HG02642 (cell line): ENCODE results near the gene RHCE.
"Not testable (repeated sequence)": the region's sequence is repeated elsewhere in the genome, so short reads cannot be mapped to it uniquely, and the experiment has no call there.

Experiments
- ATAC-seq: cut with Tn5 transposase; IDR thresholded peaks from one replicate; pipeline ENCODE4 v1.9.1; 2021; ENCODE audit warnings: mild to moderate bottlenecking; ENCODE audit not compliant: unreplicated experiment, poor library complexity

Gene RHCE

DNA sequence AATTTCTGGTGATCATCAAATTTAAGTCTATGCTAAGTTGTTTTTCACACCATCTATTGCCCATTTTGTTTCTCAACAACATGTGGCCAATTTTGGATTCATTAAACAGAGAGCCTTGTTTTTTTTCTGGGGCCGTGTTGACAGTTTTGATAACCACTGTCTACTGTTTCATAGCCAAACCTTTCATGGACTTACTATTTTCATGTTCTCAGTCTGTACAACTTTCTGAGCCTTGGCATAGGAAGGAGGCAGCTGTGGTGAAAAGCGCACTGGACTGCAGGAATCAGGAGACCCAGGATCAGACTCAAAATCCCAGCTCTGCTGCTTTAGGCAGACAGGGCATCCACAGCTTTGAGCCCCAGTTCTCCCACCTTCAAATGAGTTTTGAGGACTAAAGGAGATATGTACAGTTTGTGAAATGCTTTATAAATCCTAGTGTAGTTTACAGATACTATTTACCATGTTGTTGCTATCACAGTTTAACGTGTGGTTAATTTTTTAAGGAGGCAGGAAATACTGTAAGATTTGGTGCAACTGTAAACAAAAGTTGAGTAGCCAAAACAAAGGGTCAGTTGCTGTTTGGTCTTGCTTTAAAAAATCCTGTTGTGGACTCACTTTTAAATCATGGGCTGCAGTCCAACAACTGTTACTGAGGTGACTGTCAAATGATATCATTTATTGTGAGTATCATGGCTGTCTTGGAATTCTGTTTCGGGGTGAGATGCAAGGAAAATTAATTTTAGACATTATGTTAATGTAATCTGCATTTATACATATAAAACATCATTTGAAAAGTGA lies 13.0 kb upstream of the RHCE start:
- no peak for ATAC-seq

DNA sequence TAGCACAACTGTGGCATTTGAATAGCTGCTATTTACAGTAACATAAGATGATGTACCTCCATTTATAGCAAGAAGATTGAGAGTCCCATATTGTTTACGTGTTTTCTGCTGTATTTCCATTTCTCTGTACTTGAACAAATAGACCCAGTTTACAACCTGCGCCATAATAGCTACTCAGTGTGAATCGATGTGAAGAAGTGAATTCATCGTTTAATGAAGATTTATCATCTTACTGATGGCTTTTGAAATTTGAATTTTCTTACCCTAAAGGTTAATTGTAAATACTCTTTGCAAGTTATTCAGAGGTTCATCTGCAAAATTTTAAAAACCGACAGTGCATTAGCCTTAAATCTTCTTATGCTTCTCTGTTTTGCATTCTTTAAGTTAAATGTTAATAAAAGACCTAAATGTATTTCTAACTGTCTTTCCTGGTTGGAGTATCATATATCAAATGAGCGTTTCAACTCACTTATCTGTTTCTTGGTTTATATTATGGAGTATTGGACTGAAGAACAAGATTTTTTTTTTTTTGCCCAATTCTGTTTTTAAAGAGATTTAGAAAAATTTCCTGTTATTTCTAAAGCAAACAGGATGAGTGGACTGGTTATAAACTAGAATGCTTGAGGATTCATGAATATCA lies 12.2 kb upstream of the RHCE start:
- ATAC-seq: no peak

GRCh38 chr1:25431955-25432719 lies 11.5 kb upstream of the RHCE start:
- no peak for ATAC-seq

- peak; percentile 12 for ATAC-seq
These were observed 10.6 kb upstream of the RHCE start for GRCh38 chr1:25430967-25431881.

DNA sequence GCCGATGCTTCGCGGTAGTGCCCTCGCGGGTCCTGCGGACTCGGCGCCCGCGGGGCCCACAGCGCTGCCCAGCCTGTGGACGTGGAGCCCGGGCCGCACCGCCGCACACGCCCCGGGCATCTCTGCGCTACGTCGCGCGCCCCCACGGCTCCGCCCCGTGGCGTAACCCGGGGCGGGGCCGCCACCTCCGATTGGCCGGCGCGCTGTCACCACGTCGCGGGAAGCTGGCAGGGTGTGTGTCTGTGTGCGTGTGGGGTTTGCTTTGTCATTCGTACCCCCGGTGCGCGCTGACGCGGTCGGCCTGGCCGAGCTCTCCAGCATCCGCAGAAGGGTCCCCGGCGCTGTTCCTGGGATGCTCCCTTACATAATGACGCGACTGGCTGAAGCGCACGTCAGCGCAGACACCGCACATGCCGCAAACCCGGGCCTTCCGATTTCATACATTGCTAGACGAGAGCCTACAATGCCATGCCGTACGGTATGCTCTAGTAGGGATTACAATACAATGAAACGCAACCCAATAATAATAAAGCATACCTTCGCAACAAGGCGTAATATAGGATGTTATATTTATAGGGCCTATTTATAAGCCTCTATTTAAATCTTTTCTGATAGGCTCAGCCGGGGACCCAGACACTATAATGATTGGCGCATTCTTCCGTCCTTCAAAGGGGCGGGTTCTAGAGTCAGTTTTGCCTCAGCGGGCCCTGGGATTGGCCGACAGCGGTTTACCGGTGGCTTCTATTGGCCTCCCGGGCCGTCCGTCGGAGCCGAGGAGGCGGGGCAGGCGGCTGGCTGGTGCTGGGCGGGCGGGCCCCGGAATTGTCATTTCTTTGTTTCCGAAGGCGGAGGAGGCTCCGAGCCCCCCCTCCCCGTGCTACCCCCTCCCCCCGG lies 9.7 kb upstream of the RHCE start, which contains the start of gene MACO1:
Gene MACO1, plus strand, starts transcription at position 825 of the 894 bp plus-strand sequence. CDS start 202 bp downstream, outside the sequence.
- peak; percentile 89 for ATAC-seq

DNA sequence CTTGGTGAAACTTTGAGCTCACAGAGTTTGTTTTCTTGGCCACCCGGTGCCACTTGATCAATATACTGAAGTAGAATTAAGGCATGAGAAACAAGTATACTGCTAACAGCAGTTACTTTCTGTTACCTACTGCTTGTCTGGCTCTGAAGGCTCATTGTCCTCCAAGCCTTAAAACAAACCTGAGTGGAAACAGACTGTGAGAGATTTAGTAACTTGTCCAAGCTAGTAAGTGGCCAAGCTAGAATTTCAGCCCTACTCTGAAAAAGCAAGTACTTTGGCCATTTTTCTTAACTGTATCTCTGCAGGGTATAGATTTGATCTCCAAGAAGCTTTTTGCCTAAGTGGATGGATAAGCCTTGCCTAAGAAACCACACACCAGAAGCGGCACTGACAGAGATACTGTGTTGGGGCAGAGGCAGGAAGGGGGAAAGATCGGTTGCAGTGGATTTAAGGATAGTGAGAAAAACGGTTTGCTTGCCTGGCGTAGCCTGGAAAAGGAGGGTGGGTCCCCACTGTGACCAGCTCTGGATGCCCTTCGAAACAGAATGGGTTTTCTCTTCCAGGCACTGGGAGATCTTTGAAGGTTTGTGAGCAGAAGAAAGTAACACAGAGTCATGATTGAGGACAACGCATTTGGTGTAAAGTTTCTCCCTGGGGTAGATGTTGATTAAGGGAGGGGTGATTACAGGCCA lies 8.0 kb upstream of the RHCE start:
- ATAC-seq: no peak

- no peak for ATAC-seq
These were observed 7.1 kb upstream of the RHCE start for GRCh38 chr1:25427696-25428095.

- no peak for ATAC-seq
These were observed 4.8 kb upstream of the RHCE start for GRCh38 chr1:25425098-25426085.

DNA sequence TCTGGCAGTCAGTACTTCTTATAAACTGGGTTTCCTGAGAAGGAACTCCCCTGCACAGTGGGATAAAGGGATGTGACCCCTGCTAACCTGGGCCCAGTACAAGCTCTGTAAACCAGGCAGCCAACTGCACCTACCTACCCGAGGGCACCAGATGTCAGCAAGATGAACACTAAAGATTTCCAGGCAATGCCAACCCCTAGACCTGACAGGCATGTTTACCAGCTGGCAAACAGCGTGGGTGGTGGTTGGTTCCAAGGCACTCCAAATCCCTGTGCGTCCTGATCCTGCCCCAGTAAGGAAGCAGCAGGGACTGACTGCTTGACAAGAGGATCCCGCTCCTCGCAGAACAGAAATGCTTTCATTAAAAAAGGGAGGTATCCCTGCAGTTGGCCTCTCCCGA lies 2.6 kb upstream of the RHCE start:
- ATAC-seq: not testable (repeated sequence)

GRCh38 chr1:25419339-25419738 lies 1.3 kb downstream of the RHCE start:
- ATAC-seq: not testable (repeated sequence)

GRCh38 chr1:25417280-25417679 lies 3.3 kb downstream of the RHCE start:
- ATAC-seq: not testable (repeated sequence)

DNA sequence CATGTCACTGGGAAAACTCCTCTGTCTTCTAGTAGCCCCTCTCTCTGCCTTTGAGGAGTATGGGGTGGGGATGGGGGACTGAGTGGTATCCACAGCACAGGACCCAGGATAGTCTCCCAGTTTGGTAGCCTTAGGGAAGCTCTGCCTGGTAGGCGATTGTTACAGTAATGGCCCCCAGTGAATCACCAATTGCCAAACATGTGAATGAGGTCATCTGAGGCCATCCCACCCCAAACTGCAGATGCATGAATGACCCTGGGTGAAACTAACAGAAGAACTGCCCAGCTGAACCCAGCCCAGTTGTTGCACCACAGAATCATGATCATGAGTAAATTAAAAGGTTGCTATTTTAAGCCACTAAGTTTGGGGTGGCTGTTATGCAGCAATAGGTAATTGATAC lies 6.0 kb downstream of the RHCE start:
- not testable (repeated sequence) for ATAC-seq

GRCh38 chr1:25414157-25414556 lies 6.5 kb downstream of the RHCE start:
- not testable (repeated sequence) for ATAC-seq

DNA sequence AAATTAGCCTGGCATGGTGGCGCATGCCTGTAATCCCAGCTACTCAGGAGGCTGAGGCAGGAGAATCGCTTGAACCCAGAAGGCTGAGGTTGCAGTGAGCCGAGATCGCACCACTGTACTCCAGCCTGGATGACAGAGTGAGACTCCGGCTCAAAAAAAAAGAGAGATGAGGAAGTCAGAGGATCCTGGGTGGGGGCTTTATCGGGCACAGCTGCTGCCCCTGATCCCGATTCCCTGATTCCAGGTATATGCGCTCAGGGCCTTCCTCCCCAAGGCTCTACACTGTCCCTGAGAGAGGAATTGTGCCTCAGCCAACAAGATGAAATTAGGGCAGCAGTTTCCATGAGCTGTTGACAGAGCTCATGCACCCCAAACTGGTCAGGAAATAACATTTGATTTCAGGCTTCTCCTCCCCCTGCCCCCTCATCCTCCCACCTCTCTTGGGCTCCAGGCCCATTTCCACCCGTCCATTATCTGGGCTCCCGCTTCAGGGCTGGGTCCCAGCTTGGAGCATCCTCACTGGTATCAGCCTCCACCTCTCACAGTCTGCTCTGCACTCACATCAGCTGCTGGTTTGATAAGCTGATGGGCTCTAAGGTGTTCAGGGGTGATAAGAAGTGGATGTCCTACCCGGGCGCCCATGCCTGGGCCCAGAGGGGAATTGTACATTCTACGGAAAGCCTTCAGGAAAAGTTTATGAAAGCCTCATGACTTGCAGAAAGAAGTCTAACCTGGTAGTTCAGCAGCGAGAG lies 7.6 kb downstream of the RHCE start:
- ATAC-seq: not testable (repeated sequence)

- not testable (repeated sequence) for ATAC-seq
These were observed 10.8 kb downstream of the RHCE start for GRCh38 chr1:25409641-25410427.
